Measurements from ENCODE around the gene SGCA. TPM values are rescaled to one million over a fixed set of nuclear protein-coding genes. Genes with fewer than 3 reads are reported as not detected.
A peak's percentile ranks its signal among the peaks of the same experiment; 100 is the strongest.

Gene SGCA
- total and polyA plus RNA-seq, 12 donors = 0.28 to 5.5 (median 1.6) TPM; not detected in 4

DNA sequence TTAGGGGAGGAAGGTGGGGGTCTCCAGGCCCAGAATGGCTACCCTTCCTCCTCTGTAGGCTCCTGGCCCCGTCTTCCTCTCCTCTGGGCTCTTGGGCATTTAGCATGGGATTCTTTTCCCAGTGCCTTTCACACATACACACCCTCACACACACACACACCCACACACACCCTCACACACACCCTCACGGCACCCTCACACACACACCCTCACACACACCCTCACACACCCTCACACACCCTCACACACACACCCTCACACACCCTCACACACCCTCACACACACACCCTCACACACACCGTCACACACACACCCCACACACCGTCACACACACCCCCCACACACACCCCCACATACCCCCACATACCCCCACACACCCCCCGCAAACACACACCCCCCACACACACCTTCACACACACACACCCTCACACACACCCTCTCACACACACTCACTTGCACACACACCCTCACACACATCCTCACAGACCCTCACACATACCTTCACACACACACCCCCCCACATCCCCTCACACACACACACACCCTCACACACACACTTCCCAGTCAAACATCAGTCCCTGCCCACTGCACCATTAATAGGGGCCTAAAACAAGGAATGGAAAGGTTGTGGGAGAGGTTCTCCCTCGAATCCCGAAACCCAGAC, 845 bp downstream of the SGCA start:
- no peaks in the 10 kb centered on the region for H3K9me3 ChIP-seq (replicated peaks in 1 of 3)
- TF ChIP-seq, protein P1, sequence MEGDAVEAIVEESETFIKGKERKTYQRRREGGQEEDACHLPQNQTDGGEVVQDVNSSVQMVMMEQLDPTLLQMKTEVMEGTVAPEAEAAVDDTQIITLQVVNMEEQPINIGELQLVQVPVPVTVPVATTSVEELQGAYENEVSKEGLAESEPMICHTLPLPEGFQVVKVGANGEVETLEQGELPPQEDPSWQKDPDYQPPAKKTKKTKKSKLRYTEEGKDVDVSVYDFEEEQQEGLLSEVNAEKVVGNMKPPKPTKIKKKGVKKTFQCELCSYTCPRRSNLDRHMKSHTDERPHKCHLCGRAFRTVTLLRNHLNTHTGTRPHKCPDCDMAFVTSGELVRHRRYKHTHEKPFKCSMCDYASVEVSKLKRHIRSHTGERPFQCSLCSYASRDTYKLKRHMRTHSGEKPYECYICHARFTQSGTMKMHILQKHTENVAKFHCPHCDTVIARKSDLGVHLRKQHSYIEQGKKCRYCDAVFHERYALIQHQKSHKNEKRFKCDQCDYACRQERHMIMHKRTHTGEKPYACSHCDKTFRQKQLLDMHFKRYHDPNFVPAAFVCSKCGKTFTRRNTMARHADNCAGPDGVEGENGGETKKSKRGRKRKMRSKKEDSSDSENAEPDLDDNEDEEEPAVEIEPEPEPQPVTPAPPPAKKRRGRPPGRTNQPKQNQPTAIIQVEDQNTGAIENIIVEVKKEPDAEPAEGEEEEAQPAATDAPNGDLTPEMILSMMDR (IDR thresholded peaks at IDR 0.05) = no peak
- TF ChIP-seq POLR2A (IDR thresholded peaks at IDR 0.05) = no peak
- H3K27me3 ChIP-seq = no peaks in the 10 kb centered on the region
- peaks cover 0 to 3% of the 10 kb centered on the region in 2 donors for H3K4me1 ChIP-seq (replicated peaks in 1 of 2)
- intact Hi-C loops (cut with DNase I) = no loop called here
- no peaks in the 10 kb centered on the region for H3K36me3 ChIP-seq (replicated peaks in 1 of 2)
- H3K4me3 ChIP-seq = no peak overlapping the region
- H3K27ac ChIP-seq = no peak overlapping the region
- DNase-seq = no peak
- WGBS, 4 donors = 66 to 84% (median 76%) methylated on average over 7 of the region's 7 CpGs

GRCh38 chr17:50167371-50167770, 1.6 kb downstream of the SGCA start:
- no peak for DNase-seq
- H3K27me3 ChIP-seq = no peaks in the 10 kb centered on the region
- WGBS, 4 donors = 79 to 87% (median 84%) methylated on average over 11 to 19 of the region's 19 CpGs
- no peak for TF ChIP-seq POLR2A (IDR thresholded peaks at IDR 0.05)
- TF ChIP-seq, protein P1 (IDR thresholded peaks at IDR 0.05) = no peak
- no peak overlapping the region for H3K27ac ChIP-seq
- H3K4me1 ChIP-seq (replicated peaks in 1 of 2) = no peaks in the 10 kb centered on the region
- no peak overlapping the region for H3K4me3 ChIP-seq
- no peaks in the 10 kb centered on the region for H3K9me3 ChIP-seq (replicated peaks in 1 of 3)
- no peaks in the 10 kb centered on the region for H3K36me3 ChIP-seq (replicated peaks in 1 of 2)
- intact Hi-C loops (cut with DNase I) = no loop called here

DNA sequence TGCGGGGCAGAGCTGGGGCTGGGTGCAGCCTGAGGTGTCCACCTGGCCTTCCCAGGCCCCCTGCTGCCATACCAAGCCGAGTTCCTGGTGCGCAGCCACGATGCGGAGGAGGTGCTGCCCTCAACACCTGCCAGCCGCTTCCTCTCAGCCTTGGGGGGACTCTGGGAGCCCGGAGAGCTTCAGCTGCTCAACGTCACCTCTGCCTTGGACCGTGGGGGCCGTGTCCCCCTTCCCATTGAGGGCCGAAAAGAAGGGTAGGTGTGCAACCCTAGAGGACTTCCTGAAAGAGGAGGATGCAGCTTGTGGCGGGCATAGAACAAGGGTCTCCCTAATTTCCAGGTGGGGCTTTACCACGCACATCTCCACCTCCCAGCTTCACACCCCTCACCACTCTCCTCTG, 2.5 kb downstream of the SGCA start:
- WGBS, 4 donors = 55 to 79% (median 69%) methylated on average over 2 to 13 of the region's 13 CpGs
- DNase-seq = no peak
- TF ChIP-seq POLR2A (IDR thresholded peaks at IDR 0.05) = no peak
- TF ChIP-seq, protein P1 (IDR thresholded peaks at IDR 0.05) = no peak
- no peak overlapping the region for H3K4me3 ChIP-seq
- H3K27me3 ChIP-seq = no peaks in the 10 kb centered on the region
- H3K36me3 ChIP-seq (replicated peaks in 1 of 2) = no peaks in the 10 kb centered on the region
- intact Hi-C loops (cut with DNase I) = no loop called here
- H3K4me1 ChIP-seq (replicated peaks in 1 of 2) = no peaks in the 10 kb centered on the region
- H3K9me3 ChIP-seq (replicated peaks in 1 of 3) = no peaks in the 10 kb centered on the region
- no peak overlapping the region for H3K27ac ChIP-seq

GRCh38 chr17:50169121-50169764, 3.4 kb downstream of the SGCA start:
- Histone ChIP-seq H3K27ac (no peak overlapping the region), H3K36me3 (replicated peaks in 1 of 2) (no peaks in the 10 kb centered on the region), H3K4me1 (replicated peaks in 1 of 2) (no peaks in the 10 kb centered on the region), H3K27me3 (no peaks in the 10 kb centered on the region), H3K4me3 (no peak overlapping the region), H3K9me3 (replicated peaks in 1 of 3) (no peaks in the 10 kb centered on the region)
- no peak for TF ChIP-seq POLR2A (IDR thresholded peaks at IDR 0.05)
- TF ChIP-seq, protein P1 (IDR thresholded peaks at IDR 0.05) = peak; percentile 43 to 99 (median 80)
- 26 to 40% (median 31%) methylated on average over 13 to 14 of the region's 14 CpGs for WGBS, 4 donors
- peak in 5 of 7 donors; percentile 48 to 64 (median 55) for DNase-seq
- intact Hi-C loops (cut with DNase I) = no loop called here
